ENCODE results near the gene SCFD2. TPM values are rescaled to one million over a fixed set of nuclear protein-coding genes. Genes with fewer than 3 reads are reported as not detected.

The SCFD2 gene
- total and polyA plus RNA-seq, 2 donors (not counting 3 experiments of a cell fraction or from before 2014, with no cell fraction given) = 12.3 to 22.8 TPM

DNA sequence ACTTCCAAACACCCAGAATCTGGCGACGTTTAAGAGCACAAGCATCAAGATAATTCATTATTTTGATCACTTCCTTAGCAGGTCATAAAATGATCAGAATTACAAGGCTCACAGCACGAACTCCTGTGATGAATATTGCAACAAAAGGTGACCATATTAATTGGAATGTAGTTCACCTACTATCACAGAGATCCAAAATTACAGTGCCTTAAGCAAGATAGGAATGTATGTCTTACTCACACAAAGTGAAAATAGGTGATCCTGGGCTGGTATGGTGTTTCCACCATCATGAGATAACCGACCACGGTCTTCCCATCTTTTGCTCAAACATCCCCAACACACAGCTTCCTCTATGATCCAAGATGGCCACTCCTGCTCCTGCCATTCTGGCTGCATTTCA, 131.2 kb downstream of the SCFD2 start:
- H3K9me1 ChIP-seq (replicated peaks; ENCODE audit: control insufficient read depth, extremely low read depth, insufficient read depth, low read length) = no peaks in the 10 kb centered on the region
- no peak for FAIRE-seq
- DNase-seq (ENCODE audit: low read depth, low spot score) = no peak

More for the DNA sequence above, 131.2 kb downstream of the SCFD2 start:
- no peaks in the 10 kb centered on the region for H3K27me3 ChIP-seq (ENCODE audit: control insufficient read depth in 2 of 2, insufficient read depth in 2 of 2, low read length in 2 of 2)
- no peaks in the 10 kb centered on the region for H3K9me3 ChIP-seq (replicated peaks; ENCODE audit: control insufficient read depth, insufficient read depth, low read length)
- POLR2A ChIA-PET = no interaction called here
- H3K79me2 ChIP-seq (ENCODE audit: control insufficient read depth, insufficient read depth, low read length) = no peaks in the 10 kb centered on the region
- H3K27ac ChIP-seq (ENCODE audit: insufficient read depth, low read depth, low read length) = no peak overlapping the region
- H3K4me2 ChIP-seq (ENCODE audit: insufficient read depth, low read length) = no peak overlapping the region
- TF ChIP-seq MYC (IDR thresholded peaks at IDR 0.05; ENCODE audit: low read depth, low read length) (no peak), GATA2 (IDR thresholded peaks at IDR 0.05; ENCODE audit: insufficient read depth, insufficient read length, low read depth, low read length) (no peak), JUN (IDR thresholded peaks at IDR 0.05; ENCODE audit: borderline replicate concordance, insufficient read depth, insufficient read length, low read depth) (no peak), MAX (IDR thresholded peaks at IDR 0.05; ENCODE audit: insufficient read depth, insufficient read length) (no peak), POLR2A (IDR thresholded peaks at IDR 0.05; ENCODE audit: low read depth, low read length) (no peak), FOS (IDR thresholded peaks at IDR 0.05; ENCODE audit: borderline replicate concordance, insufficient read depth, low read length) (no peak), POLR2AphosphoS5 (IDR thresholded peaks at IDR 0.05; ENCODE audit: insufficient read depth, low read depth, low read length) (no peak), EZH2 (IDR thresholded peaks at IDR 0.05; ENCODE audit: borderline replicate concordance, low read depth, low read length, severe bottlenecking) (no peak)
- TF ChIP-seq, protein P1, sequence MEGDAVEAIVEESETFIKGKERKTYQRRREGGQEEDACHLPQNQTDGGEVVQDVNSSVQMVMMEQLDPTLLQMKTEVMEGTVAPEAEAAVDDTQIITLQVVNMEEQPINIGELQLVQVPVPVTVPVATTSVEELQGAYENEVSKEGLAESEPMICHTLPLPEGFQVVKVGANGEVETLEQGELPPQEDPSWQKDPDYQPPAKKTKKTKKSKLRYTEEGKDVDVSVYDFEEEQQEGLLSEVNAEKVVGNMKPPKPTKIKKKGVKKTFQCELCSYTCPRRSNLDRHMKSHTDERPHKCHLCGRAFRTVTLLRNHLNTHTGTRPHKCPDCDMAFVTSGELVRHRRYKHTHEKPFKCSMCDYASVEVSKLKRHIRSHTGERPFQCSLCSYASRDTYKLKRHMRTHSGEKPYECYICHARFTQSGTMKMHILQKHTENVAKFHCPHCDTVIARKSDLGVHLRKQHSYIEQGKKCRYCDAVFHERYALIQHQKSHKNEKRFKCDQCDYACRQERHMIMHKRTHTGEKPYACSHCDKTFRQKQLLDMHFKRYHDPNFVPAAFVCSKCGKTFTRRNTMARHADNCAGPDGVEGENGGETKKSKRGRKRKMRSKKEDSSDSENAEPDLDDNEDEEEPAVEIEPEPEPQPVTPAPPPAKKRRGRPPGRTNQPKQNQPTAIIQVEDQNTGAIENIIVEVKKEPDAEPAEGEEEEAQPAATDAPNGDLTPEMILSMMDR (IDR thresholded peaks at IDR 0.05; ENCODE audit: extremely low read depth in 1 of 2, insufficient read depth in 1 of 2, low read depth in 1 of 2, low read length in 2 of 2) = no peak
- intact Hi-C loops (cut with micrococcal nuclease) = no loop called here
- no peaks in the 10 kb centered on the region for H3K36me3 ChIP-seq (ENCODE audit: control insufficient read depth in 2 of 2, extremely low read depth in 1 of 2, insufficient read depth in 2 of 2, low read length in 2 of 2)
- CTCF ChIA-PET = no interaction called here
- no peaks in the 10 kb centered on the region for H3K4me1 ChIP-seq (ENCODE audit: control insufficient read depth, extremely low read depth, insufficient read depth, low read length)
- no peak overlapping the region for H3K9ac ChIP-seq (replicated peaks; ENCODE audit: extremely low read depth, insufficient read depth, low read length)
- dilution Hi-C loops (cut with MboI; ENCODE audit: extremely low pct_ligation_motif_present, low sequenced_read_pairs) = no loop called here
- BruUV-seq (replicated peaks) = no TSS peak
- H2AFZ ChIP-seq (ENCODE audit: low read depth, low read length) = no peak overlapping the region
- no peaks in the 10 kb centered on the region for H4K20me1 ChIP-seq (replicated peaks; ENCODE audit: control insufficient read depth, extremely low read depth, insufficient read depth, low read length)
- H3K4me3 ChIP-seq (replicated peaks in 1 of 3; ENCODE audit: insufficient read depth in 1 of 3, low read depth in 1 of 3, low read length in 3 of 3) = no peak overlapping the region
